HG03571 (cell line): ENCODE results near the gene PHF24.

Source experiments
- ATAC-seq: cut with Tn5 transposase; IDR thresholded peaks from one replicate; pipeline ENCODE4 v1.9.1; 2021; ENCODE audit not compliant: unreplicated experiment

Gene PHF24

DNA sequence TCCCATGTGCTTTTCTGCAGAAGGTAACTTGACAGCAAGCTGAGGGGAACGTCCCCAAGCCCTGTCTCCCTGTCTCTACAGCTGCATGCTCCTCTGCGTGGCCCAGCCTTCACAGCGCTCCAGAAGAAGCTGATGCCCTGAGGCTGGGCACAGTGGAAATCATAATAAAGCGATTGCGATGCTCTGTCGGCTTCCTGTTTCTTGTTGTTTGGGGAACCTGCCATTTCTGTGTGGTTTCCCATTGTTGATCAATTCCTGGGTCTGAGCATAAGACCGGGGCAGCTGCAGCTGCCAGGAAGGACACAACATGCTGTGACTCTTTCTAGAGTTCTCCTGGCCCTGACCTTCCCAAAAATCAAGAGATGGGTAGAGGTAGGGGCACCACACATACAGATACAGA lies 24.3 kb downstream of the PHF24 start:
- no peak for ATAC-seq

DNA sequence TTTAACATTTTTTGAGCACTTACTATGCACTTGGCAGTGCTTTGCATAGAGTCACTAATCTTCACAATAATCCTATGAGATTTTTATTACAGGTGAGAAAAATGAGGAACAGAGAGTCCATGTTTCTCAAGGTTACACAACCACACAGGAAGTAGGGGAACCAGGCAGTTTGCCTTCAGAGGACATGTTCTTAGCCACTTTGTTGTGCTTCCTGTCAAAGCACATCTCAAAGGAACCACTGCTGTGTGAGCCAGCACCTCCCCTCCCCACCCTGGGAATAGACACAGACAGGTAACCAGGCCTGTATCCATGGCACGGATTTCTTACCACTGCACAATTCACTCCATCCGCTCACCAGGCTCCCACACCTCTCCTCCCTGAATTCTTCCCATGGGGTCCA lies 25.1 kb downstream of the PHF24 start:
- ATAC-seq: peak; percentile 61

- no peak for ATAC-seq
Observed at GRCh38 chr9:34984049-34984448, 26.0 kb downstream of the PHF24 start.

DNA sequence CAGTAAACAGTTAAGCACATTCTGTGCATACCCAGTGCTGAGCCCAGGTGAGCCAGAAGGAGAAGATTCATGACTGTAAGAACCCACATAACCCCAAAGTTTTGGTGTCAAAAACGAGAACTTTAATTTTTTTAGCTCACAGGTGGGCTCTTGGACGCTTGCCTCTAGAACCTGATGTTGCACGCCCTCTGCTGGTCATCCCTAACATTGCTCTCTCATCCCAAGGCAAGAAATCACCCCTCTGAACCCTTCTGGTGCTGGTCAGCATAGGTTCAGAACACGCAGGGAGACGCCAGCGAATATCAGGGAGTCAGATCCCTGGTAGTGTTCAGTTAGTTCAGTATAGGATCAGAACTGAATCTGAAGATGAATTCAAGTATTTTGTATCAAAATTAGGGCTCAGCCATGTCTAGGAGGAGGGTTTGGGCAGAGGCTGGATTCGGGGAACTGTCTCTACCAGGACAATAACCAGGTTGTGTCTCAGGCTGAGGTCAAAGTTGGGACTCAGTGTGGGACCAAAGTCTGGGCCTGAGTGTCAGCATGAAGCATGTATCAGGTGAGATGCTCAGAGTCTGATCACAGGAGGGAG lies 27.3 kb downstream of the PHF24 start:
- ATAC-seq: no peak

DNA sequence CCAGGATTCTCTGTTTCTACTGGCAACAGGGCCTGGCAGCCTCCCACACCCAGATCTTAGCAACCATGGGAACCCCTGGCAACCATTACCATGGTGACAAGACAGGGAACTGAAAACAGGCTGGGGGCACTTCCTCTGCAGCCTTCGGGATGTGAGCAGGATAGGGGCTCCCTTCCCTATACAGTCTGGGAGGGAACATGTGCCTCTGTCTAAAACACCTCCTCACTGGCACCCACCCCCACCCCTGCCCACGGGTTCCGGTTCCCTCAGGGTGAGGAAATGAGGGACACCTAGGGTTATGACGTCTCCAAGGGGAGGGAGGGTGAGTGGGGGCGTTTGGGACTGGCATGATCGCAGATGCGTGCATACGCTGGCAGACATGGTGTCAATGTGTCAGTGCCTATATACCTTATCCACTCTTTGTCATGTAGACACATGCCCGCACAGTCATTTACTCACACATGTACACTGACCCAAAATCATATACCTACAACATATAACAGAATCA lies 28.5 kb downstream of the PHF24 start:
- ATAC-seq: no peak

DNA sequence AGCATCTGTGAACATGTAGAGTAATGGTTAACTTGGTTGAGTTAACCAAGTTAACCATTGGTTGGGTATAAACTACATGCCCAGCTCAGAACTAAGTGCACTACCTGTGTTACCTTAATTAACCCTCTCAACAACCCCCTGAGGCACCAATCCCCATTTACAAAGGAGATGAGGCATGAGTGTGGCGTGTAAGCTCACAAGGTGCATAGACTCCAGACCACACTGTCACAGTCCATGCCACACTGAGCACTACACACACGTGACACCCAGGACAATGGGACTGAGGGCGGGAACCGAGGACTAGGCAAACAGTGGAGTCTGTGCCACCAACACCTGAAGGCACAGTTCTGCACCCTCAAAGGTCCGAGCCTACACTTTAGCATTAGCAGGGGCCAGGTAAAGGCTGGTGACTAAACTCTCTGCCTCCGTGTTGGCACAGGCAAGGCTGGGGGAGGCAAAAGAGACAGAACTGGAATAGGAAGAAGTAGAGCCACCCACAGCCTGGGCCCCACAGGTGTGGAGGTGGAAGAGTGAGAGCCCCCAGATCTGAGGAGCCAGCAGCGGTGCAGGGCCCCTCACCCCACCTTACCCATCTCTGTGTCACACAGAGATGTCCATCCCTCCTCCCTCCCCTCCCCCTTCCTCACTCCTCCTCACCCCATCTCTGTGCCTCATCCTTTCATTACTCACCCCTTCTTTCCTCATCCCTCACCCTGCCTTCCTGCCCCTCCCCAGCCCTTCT lies 29.2 kb downstream of the PHF24 start:
- ATAC-seq: no peak

DNA sequence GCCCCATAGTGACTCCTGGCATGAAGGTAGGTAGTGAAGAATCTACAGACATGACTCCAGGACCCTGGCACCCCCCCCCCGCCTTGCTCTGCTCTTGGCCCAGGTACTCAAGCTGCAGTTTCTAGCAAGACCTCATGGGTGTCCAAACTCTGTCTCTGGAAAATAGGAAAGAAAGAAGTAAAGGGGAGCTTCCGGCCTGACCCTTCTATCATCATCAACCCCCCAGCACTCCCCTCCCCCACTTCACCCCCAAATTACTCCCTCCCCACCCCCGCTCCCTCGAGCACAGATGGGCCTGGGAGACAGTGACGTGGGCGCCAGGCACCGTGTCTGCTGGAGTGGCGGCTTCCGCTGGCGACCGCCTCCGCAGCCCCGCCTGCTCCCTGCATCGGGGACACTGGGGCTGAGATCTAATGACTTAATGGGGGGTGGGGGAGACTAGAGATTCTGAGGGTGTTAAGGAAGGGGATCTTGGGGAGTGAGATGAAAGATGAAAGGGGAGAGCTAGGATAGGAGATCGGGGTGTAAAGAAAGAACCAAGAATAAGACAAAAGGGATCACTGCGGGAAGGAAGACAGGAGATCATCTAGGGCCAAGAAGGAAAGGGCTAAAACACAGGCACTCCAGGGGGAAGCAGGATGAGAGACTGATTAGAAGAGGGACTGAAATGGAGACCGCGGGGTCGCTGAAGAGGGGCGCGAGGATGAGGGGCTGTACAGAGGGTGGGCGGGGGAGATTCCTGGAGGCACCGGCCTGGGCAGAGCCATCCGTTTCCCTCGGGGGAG lies 30.3 kb downstream of the PHF24 start:
- no peak for ATAC-seq

DNA sequence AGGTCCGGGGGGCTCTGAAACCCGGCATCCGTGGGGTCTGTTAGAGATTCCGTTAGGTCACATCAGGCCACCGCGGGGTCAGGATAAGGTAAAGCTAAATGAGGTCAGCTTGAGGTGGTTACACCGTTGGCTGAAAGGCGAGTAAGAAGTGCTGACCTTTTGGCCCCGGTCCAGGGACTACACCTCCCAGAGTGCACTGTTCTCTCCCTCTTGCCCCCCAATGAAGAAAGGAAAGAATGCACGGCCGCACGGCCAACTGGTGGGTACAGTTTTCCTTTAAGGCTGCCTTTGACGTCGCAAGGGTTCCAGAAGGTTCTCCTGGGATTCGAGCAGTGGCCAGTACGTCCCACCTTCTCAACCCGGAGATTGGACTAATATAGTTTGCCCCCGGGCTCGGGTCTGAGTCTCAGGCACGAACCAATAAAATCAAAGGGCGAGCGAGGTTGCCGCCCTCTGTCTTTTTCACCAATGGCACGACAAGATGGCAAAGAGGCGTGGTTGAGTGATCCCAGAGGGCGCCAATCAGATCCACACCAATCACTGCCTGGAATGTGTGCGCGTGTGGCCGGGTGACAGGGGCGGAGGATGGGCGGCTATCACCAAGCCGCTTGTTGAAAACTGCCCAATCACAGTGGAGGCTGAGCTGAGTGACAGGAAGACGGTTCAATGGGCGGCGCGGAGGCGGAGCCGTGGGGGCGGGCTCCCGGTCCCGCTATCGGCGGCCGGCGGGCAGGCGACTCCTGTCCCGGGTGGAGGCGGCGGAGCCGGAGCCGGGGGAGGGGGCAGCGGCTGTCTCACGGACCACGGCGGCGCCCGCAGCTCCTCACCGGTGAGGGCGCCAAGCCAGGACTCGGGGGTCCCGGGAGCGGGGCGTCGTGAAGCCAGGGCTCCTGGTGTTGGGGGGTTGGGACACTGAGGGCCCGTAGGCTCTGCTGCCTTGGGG lies 31.2 kb downstream of the PHF24 start, which contains the start of gene DNAJB5:
TSS of gene DNAJB5 (plus strand) at position 743 of the 943 bp plus-strand sequence. CDS start 886 bp downstream, outside the sequence.
- peak; percentile 86 for ATAC-seq

- no peak for ATAC-seq
Observed at GRCh38 chr9:34989946-34990635, 32.0 kb downstream of the PHF24 start.

- no peak for ATAC-seq
Observed at GRCh38 chr9:34990908-34991606, 33.0 kb downstream of the PHF24 start.

DNA sequence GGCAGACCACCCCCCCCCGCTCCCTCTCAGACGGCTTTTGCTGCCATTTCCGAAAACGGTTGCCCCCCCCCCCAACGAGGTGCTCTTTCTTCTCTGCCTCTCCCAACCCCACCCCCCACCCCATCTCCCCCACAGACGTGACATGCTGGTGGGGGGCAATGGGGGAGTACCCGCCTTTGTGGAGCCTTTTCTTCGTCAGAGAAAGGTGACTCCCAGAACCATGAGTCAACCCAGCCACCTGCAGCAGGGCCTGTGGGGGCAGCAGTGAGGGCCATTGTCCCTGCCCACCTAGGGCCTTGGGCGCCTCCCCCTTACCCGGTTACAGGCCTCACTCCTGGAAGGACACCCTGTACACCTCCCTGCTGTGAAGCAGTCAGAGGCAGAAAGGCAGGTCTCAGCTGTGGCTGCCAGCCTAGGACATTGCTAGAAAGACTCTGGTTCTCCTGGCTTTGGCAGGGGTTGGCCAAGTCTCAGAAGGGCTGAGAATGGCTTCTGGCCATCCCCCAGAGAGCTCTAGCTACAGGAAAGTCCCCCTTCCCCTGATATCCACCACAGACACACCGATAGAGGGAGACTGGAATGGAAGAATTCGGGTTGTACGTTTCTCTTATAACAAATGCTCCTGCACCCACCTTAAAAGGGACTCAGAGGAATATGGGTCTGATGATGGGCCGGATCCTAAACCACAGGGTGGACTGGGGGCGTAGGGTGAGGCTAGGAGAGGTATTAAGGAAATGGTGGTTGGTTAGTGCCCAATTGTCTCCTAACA lies 33.7 kb downstream of the PHF24 start:
- ATAC-seq: no peak

- no peak for ATAC-seq
Observed at GRCh38 chr9:34992376-34992951, 34.4 kb downstream of the PHF24 start.

- ATAC-seq: no peak
Observed at GRCh38 chr9:34993502-34994259, 35.6 kb downstream of the PHF24 start.

GRCh38 chr9:34994260-34994899 lies 36.3 kb downstream of the PHF24 start:
- no peak for ATAC-seq

- ATAC-seq: no peak
Observed at GRCh38 chr9:34994900-34995669, 37.0 kb downstream of the PHF24 start.

DNA sequence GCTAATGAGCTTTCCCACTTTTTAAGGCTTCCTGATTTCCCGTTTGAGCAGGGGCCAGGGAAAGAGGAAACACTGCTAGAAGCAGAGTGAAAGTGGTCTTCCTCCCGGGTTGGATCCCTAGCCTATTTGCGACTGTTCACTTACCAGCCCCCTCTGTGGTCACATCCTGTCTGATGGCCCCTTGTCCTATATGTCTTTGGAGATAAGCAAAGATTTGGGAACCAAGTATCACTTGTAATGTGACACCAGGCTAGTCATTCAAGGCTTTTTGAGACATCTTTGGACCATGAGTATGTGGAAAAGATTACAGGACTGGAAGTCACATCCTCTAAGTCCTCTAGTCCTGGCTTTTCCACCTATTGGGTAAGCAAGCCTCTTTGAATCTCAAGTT lies 37.6 kb downstream of the PHF24 start:
- ATAC-seq: no peak
